HepG2 (cell line): Measurements from ENCODE around the gene CEBPZOS. TPM values are rescaled to one million over a fixed set of nuclear protein-coding genes. Genes with fewer than 3 reads are reported as not detected.

Source experiments
- FIP1L1 ChIP-seq: fragments of 200-400 bp; formaldehyde crosslinking; IDR thresholded peaks from 2 replicates; pipeline ENCODE4 v1.6.1; 2018; ENCODE audit warnings: low read depth, mild to moderate bottlenecking, low read length, moderate library complexity, borderline replicate concordance; ENCODE audit not compliant: insufficient read depth
- FOXA1 ChIP-seq, 2 experiments: fragments of 450-650 bp in 1 of 2; sonication (generic) in 1 of 2; formaldehyde crosslinking in 1 of 2; IDR thresholded peaks; 2 replicates each; pipeline versions ENCODE4 v1.4.0 to v1.6.1; 2016 to 2020; ENCODE audit warnings: missing genetic modification reagents in 1 of 2
- HNRNPH1 ChIP-seq: fragments of 200-400 bp; formaldehyde crosslinking; optimal IDR thresholded peaks from 2 replicates; pipeline ENCODE3; 2017; ENCODE audit warnings: mild to moderate bottlenecking, low read depth, low read length
- HNRNPK ChIP-seq: fragments of 200-400 bp; formaldehyde crosslinking; IDR thresholded peaks from 2 replicates; pipeline ENCODE4 v1.6.1; 2018; ENCODE audit warnings: low read length, low read depth, moderate library complexity, mild to moderate bottlenecking; ENCODE audit not compliant: poor library complexity, severe bottlenecking
- ISX ChIP-seq: sonication (generic); formaldehyde crosslinking; conservative IDR thresholded peaks from 2 replicates; pipeline ENCODE4 v1.5.0; 2020; ENCODE audit warnings: missing genetic modification reagents
- JARID2 ChIP-seq: sonication (generic); formaldehyde crosslinking; IDR thresholded peaks from 2 replicates; pipeline ENCODE4 v1.8.1; 2023; ENCODE audit warnings: missing genetic modification reagents, inconsistent platforms; ENCODE audit not compliant: insufficient replicate concordance
- JUND ChIP-seq: sonication (generic); formaldehyde crosslinking; IDR thresholded peaks from 2 replicates; pipeline ENCODE4 v1.8.0; 2022; ENCODE audit warnings: mild to moderate bottlenecking, missing genetic modification reagents
- NR1H2 ChIP-seq: sonication (generic); formaldehyde crosslinking; IDR thresholded peaks from 2 replicates; pipeline ENCODE4 v1.8.1; 2022; ENCODE audit warnings: low read depth, missing genetic modification reagents, borderline replicate concordance
- RCOR2 ChIP-seq: IDR thresholded peaks from 2 replicates; pipeline ENCODE4 v1.6.1; 2016; ENCODE audit warnings: missing biosample characterization, missing genetic modification reagents
- RXRB ChIP-seq: IDR thresholded peaks from 2 replicates; pipeline ENCODE4 v1.6.1; 2016; ENCODE audit warnings: borderline replicate concordance, missing genetic modification reagents, missing compliant biosample characterization
- SIX1 ChIP-seq: sonication (generic); formaldehyde crosslinking; IDR thresholded peaks from 2 replicates; pipeline ENCODE4 v1.4.0; 2020; ENCODE audit warnings: missing genetic modification reagents, borderline replicate concordance
- U2AF2 ChIP-seq: fragments of 200-400 bp; formaldehyde crosslinking; IDR thresholded peaks from 2 replicates; pipeline ENCODE4 v1.6.1; 2017; ENCODE audit warnings: low read depth, mild to moderate bottlenecking, low read length
- ZBTB7A ChIP-seq: sonication (generic); formaldehyde crosslinking; IDR thresholded peaks from 2 replicates; pipeline ENCODE4 v1.8.0; 2022; ENCODE audit warnings: mild to moderate bottlenecking, missing genetic modification reagents
- ZMYM3 ChIP-seq: sonication (generic); formaldehyde crosslinking; IDR thresholded peaks from 2 replicates; pipeline ENCODE4 v1.5.1; 2020; ENCODE audit warnings: mild to moderate bottlenecking, missing genetic modification reagents
- ZNF205 ChIP-seq: IDR thresholded peaks from 2 replicates; pipeline ENCODE4 v1.6.1; 2018; ENCODE audit warnings: missing biosample characterization, missing genetic modification reagents
- ZNF263 ChIP-seq: sonication (generic); formaldehyde crosslinking; IDR thresholded peaks from 2 replicates; pipeline ENCODE4 v1.4.0; 2020; ENCODE audit warnings: missing genetic modification reagents
- ZNF432 ChIP-seq: sonication (generic); formaldehyde crosslinking; IDR thresholded peaks from 2 replicates; pipeline ENCODE4 v1.5.0; 2020; ENCODE audit warnings: missing genetic modification reagents, mild to moderate bottlenecking, borderline replicate concordance
- ZNF441 ChIP-seq: sonication (generic); formaldehyde crosslinking; IDR thresholded peaks from 2 replicates; pipeline ENCODE4 v1.7.0; 2021; ENCODE audit warnings: missing genetic modification reagents, borderline replicate concordance
- ZNF468 ChIP-seq: sonication (generic); formaldehyde crosslinking; IDR thresholded peaks from 2 replicates; pipeline ENCODE4 v1.8.0; 2022; ENCODE audit warnings: mild to moderate bottlenecking, moderate library complexity, missing genetic modification reagents
- ZNF549 ChIP-seq: sonication (generic); formaldehyde crosslinking; IDR thresholded peaks from 2 replicates; pipeline ENCODE4 v1.5.0; 2020; ENCODE audit warnings: missing genetic modification reagents
- ZNF558 ChIP-seq: sonication (generic); formaldehyde crosslinking; IDR thresholded peaks from 2 replicates; pipeline ENCODE4 v1.9.0; 2022; ENCODE audit warnings: mild to moderate bottlenecking, missing genetic modification reagents, borderline replicate concordance
- ZNF567 ChIP-seq: sonication (generic); formaldehyde crosslinking; IDR thresholded peaks from 2 replicates; pipeline ENCODE4 v1.8.1; 2023; ENCODE audit warnings: mild to moderate bottlenecking, missing genetic modification reagents, borderline replicate concordance
- ZNF577 ChIP-seq: sonication (generic); formaldehyde crosslinking; IDR thresholded peaks from 2 replicates; pipeline ENCODE4 v1.4.0; 2020; ENCODE audit warnings: mild to moderate bottlenecking, low read depth, missing genetic modification reagents, borderline replicate concordance
- polyA plus RNA-seq, 8 experiments: library from polyadenylated mRNA; depleted of rRNA in 3 of 8; stranded (reverse) in 7 of 8; unstranded in 1 of 8; fragments of >200 nt; fragmentation: Illumina TruSeq in 4 of 8; extraction: Trizol in 4 of 8; gene quantifications; 2 replicates each; pipeline versions ENCODE4 v1.2.1 to v1.2.3, GENCODE V29; 2011 to 2016; ENCODE audit warnings: low read depth in 4 of 8, missing spikeins in 1 of 8, mixed read lengths in 1 of 8; ENCODE audit not compliant: insufficient read depth in 1 of 8
- total RNA-seq, 5 experiments: library from RNA; depleted of rRNA; stranded (reverse); fragments of >200 nt; fragmentation: Illumina TruSeq; extraction: Trizol; gene quantifications; 2 replicates each; pipeline ENCODE4 v1.2.3, GENCODE V29; 2016; ENCODE audit warnings: low read depth in 1 of 5
- TF ChIP-seq, protein P1 (sequence below): conservative IDR thresholded peaks from 2 replicates; pipeline ENCODE4 v1.6.1; 2018; ENCODE audit warnings: missing genetic modification reagents
- TF ChIP-seq, protein P2 (sequence below): sonication (generic); formaldehyde crosslinking; IDR thresholded peaks from 2 replicates; pipeline ENCODE4 v1.8.0; 2023; ENCODE audit warnings: mild to moderate bottlenecking, missing genetic modification reagents
- TF ChIP-seq, protein P3 (sequence below): sonication (generic); formaldehyde crosslinking; IDR thresholded peaks from 2 replicates; pipeline ENCODE4; 2020; ENCODE audit warnings: missing genetic modification reagents, mild to moderate bottlenecking, borderline replicate concordance

Gene CEBPZOS
- total and polyA plus RNA-seq, 2 of the 13 experiments (the other 11 are each of a cell fraction or from before 2014, with no cell fraction given): 18.6 to 44.7 TPM

DNA sequence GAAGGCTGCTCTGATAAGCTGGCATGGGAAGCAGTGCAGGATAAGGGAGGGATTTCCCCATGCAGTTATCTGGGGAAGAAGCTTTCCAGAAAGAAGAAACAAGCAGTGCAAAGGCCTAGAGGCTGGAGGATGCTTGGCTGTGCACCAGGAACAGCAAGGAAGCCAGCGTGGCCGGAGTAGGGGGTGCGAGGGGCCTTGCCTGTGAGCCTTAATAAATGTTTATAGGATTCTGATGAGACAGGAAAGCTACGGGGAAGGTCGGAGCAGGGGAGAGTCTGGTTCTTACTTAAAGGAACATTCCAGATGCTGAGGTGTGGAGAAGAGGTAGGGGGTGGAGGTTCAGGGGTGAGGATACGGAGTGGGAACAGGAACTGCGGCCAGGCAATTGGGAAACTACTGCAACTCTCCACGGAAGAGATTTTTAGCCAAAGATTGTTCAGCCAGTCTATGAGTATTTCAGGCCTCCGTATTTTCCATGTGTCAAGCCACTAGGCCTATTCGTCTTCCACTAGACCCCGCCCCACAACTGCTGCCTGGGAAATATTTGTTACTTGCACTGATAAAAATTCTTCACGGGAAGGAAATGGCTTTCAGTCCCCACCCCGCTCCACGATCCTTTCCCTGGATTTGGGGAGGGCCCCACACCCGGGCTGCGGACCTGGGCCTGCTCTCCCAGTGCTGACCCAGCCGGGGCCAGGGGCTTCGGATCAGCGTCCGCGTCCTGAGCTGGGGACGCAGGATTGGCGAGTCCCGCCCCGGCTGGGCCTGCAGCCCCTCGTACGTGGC lies 40.0 kb upstream of the CEBPZOS start (continued):
- no peak for TF ChIP-seq JARID2 (CRISPR knock-in tag)
- TF ChIP-seq HNRNPK: no peak
- no peak for TF ChIP-seq U2AF2
- TF ChIP-seq, protein P1, sequence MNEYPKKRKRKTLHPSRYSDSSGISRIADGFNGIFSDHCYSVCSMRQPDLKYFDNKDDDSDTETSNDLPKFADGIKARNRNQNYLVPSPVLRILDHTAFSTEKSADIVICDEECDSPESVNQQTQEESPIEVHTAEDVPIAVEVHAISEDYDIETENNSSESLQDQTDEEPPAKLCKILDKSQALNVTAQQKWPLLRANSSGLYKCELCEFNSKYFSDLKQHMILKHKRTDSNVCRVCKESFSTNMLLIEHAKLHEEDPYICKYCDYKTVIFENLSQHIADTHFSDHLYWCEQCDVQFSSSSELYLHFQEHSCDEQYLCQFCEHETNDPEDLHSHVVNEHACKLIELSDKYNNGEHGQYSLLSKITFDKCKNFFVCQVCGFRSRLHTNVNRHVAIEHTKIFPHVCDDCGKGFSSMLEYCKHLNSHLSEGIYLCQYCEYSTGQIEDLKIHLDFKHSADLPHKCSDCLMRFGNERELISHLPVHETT (CRISPR knock-in tag): no peak
- TF ChIP-seq ZNF567 (CRISPR knock-in tag): no peak
- no peak for TF ChIP-seq ZNF577
- TF ChIP-seq ZNF441 (CRISPR knock-in tag): no peak
- peak; percentile 78; the same call in 1 of the 2 replicates for TF ChIP-seq ZNF558 (CRISPR knock-in tag)
- TF ChIP-seq ZMYM3: no peak
- TF ChIP-seq, protein P2, sequence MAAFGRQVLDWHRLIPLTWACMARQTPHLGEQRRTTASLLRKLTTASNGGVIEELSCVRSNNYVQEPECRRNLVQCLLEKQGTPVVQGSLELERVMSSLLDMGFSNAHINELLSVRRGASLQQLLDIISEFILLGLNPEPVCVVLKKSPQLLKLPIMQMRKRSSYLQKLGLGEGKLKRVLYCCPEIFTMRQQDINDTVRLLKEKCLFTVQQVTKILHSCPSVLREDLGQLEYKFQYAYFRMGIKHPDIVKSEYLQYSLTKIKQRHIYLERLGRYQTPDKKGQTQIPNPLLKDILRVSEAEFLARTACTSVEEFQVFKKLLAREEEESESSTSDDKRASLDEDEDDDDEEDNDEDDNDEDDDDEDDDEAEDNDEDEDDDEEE (CRISPR knock-in tag): peak; percentile 24; the same call in 1 of the 2 replicates
- TF ChIP-seq FIP1L1: no peak
- TF ChIP-seq ZNF205 (CRISPR knock-in tag): no peak
- no peak for TF ChIP-seq ZNF432
- TF ChIP-seq ZNF468 (CRISPR knock-in tag): no peak
- TF ChIP-seq RXRB (CRISPR knock-in tag): no peak
- TF ChIP-seq FOXA1 (IDR thresholded peaks at IDR 0.05): no peak
- no peak for TF ChIP-seq FOXA1 (CRISPR knock-in tag; IDR thresholded peaks at IDR 0.05)
- TF ChIP-seq SIX1 (CRISPR knock-in tag): no peak
- no peak for TF ChIP-seq HNRNPH1
- no peak for TF ChIP-seq ZBTB7A
- no peak for TF ChIP-seq RCOR2 (CRISPR knock-in tag)
- TF ChIP-seq ZNF263 (CRISPR knock-in tag): no peak
- no peak for TF ChIP-seq NR1H2 (CRISPR knock-in tag)
- TF ChIP-seq ISX (CRISPR knock-in tag): no peak
- TF ChIP-seq ZNF549: no peak
- TF ChIP-seq, protein P3, sequence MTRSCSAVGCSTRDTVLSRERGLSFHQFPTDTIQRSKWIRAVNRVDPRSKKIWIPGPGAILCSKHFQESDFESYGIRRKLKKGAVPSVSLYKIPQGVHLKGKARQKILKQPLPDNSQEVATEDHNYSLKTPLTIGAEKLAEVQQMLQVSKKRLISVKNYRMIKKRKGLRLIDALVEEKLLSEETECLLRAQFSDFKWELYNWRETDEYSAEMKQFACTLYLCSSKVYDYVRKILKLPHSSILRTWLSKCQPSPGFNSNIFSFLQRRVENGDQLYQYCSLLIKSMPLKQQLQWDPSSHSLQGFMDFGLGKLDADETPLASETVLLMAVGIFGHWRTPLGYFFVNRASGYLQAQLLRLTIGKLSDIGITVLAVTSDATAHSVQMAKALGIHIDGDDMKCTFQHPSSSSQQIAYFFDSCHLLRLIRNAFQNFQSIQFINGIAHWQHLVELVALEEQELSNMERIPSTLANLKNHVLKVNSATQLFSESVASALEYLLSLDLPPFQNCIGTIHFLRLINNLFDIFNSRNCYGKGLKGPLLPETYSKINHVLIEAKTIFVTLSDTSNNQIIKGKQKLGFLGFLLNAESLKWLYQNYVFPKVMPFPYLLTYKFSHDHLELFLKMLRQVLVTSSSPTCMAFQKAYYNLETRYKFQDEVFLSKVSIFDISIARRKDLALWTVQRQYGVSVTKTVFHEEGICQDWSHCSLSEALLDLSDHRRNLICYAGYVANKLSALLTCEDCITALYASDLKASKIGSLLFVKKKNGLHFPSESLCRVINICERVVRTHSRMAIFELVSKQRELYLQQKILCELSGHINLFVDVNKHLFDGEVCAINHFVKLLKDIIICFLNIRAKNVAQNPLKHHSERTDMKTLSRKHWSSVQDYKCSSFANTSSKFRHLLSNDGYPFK (CRISPR knock-in tag): no peak
- TF ChIP-seq JUND (CRISPR knock-in tag): no peak
